ENCODE results near the gene PATZ1.

Gene PATZ1

DNA sequence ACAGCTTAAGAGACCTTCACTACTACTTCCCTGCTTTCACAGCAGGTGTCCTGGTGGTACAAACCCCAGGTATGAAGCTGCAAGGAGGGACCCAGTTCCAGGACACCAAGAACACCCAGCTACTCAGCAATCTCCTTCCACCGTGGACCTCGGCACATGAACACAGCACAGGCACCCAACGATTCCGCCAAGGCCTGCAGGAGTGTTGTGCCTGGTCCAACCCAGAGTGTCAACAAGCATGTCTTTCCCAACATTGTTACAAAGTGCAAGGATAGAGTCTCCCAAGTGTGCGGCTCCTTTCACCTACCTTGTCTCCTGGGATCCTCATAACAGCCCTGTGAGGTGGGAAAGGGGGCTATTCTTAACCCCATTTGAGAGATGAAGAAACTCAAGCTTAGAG, 11.8 kb downstream of the PATZ1 start:
- DNase-seq (ENCODE audit: low spot score) = no peak
- Histone ChIP-seq H3K4me3 (no peak overlapping the region), H3K27ac (no peak overlapping the region)
- TF ChIP-seq, protein P1, sequence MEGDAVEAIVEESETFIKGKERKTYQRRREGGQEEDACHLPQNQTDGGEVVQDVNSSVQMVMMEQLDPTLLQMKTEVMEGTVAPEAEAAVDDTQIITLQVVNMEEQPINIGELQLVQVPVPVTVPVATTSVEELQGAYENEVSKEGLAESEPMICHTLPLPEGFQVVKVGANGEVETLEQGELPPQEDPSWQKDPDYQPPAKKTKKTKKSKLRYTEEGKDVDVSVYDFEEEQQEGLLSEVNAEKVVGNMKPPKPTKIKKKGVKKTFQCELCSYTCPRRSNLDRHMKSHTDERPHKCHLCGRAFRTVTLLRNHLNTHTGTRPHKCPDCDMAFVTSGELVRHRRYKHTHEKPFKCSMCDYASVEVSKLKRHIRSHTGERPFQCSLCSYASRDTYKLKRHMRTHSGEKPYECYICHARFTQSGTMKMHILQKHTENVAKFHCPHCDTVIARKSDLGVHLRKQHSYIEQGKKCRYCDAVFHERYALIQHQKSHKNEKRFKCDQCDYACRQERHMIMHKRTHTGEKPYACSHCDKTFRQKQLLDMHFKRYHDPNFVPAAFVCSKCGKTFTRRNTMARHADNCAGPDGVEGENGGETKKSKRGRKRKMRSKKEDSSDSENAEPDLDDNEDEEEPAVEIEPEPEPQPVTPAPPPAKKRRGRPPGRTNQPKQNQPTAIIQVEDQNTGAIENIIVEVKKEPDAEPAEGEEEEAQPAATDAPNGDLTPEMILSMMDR (IDR thresholded peaks at IDR 0.05) = no peak

DNA sequence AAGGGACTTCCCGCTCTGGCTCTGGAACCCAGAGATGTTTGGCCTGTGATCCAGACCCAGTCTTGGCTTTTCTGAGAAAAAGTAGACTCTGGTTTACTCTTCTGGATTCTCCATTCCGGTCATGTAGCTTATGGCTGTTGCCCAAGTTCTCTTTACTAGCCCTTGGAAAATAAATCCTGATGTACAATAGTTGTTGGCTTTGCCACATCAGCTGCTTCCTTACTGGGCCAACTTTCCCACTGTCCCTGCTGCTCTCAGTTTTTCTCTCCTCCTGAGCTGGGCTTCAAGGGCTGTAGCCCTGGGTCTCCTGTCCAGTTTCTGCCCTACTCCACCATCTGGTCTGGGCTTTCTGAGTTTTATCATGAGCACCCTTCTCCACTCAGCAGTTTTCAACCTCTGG, 12.5 kb downstream of the PATZ1 start:
- H3K27ac ChIP-seq = no peak overlapping the region

DNA sequence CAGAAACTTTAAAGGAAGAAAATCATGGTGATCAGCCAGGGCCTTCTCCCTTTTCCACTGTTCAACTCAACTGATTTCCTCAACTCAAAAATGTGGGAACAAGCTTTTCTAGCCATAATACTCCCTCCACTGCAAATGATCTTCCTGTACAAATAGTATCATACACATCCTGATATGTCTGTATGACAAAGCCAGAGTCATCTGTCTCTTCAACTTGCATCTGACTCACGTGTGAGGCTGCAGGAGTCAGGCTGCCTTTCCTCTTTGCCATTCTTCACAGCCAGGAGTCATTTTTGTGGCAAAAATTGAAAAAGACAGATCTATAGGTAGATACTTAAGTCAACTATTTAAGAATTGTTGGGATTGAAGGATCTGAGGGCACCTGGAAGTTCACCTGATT, 13.3 kb downstream of the PATZ1 start:
- no peak for DNase-seq (ENCODE audit: low spot score)
- Histone ChIP-seq H3K27ac (no peak overlapping the region), H3K4me3 (no peak overlapping the region)
- TF ChIP-seq, protein P1 (IDR thresholded peaks at IDR 0.05) = no peak

More for the DNA sequence above, 12.5 kb downstream of the PATZ1 start:
- DNase-seq (ENCODE audit: low spot score) = no peak
- TF ChIP-seq, protein P1 (IDR thresholded peaks at IDR 0.05) = no peak
- H3K4me3 ChIP-seq = no peak overlapping the region

DNA sequence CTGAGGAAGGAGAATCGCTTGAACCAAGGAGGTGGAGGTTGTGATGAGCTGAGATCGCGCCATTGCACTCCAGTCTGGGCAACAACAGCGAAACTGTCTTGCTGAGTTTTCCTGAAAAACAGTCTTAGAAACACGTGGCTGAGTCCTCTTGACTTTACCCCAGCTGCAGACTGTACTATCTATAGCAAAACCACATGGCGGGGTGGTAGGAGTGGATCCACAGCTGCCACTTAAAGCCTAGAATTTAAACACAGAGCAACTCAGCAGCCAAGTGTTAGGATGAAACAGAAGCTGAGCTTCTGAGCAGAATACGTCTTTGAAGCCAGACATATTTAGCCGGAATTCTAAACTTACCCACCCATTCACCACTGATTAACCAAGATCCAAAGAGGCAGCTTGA, 14.1 kb downstream of the PATZ1 start:
- TF ChIP-seq, protein P1 (IDR thresholded peaks at IDR 0.05) = no peak

DNA sequence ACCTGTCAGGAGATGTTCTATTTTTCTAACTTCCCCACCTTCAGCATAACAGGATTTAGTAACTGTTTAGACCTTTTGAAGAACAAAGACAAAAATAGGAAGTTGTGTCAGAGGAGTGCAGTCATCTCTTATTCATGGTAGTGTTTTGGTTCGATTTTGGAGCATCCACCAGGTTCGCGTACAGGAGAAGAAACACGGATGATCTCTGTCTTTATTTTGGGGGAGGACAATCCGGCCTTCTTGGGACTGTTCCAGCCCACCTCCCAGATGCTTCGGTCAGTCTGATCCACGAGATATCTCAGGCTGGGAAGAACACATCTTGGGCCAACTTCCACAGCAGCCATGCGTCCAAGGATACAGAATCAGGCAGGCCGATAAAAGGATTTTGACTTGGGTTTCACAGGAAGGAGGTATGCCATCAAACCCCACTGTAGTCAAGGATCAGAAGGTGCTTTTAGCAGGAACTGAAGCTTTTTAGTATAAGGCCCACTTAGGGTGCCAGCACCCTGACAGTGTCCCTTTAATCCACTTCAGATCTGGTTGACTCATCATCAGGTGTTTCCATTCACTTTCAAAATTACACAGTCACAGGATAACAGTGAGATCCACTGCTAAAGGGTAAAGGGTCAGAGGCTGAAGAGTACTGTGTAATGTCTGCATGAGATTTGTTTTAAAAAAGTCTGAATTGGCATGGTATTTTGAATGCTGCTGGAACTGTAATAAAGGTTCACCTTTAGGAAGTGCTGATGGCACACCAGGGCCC, 16.5 kb downstream of the PATZ1 start:
- TF ChIP-seq, protein P1 (IDR thresholded peaks at IDR 0.05) = no peak
- no peak overlapping the region for H3K4me3 ChIP-seq
- DNase-seq (ENCODE audit: low spot score) = no peak
- no peak overlapping the region for H3K27ac ChIP-seq

More for the DNA sequence above, 14.1 kb downstream of the PATZ1 start:
- Histone ChIP-seq H3K27ac (no peak overlapping the region), H3K4me3 (no peak overlapping the region)
- no peak for DNase-seq (ENCODE audit: low spot score)

DNA sequence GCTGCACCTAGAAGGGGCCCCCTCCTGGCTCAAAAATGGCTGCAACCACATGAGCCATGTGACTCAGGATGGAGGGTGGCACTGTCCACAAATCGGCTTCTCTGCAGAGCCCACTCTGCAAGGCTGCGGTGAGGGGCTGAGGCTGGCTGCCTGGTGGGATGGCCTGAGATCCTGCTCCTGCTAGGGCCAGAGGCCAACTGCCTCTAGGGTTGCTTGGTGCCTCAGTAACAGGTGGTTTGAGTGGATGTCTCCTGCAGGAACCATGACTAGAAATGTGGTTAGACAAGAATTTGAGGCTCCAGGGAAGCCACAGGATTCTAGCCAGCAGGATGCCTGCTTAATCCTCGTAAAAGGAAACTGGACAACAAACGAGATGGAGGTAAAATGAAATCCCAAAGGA, 17.1 kb downstream of the PATZ1 start:
- Histone ChIP-seq H3K27ac (no peak overlapping the region), H3K4me3 (no peak overlapping the region)
- TF ChIP-seq, protein P1 (IDR thresholded peaks at IDR 0.05) = no peak
- no peak for DNase-seq (ENCODE audit: low spot score)

DNA sequence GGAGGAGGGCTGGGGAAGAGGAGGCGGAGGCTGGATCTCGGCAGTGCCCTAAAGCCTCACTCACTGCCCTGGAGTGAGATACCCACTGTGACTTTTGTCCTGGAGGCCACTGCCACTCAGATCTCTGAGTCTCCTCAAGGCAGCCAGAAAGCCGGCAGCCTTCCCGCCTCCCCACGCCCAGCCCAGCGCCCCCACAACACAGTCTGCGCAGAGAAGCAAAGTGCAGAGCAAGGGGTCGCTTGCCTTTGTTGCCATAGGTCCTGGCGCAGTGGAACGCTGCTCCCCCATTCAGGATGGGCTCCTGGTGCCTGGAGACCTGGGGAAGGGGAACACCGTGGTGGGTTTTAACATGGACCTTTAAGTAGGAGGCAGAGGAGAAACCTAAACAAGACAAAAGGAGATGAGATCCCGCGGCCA, 17.6 kb downstream of the PATZ1 start:
- H3K4me3 ChIP-seq = no peak overlapping the region
- H3K27ac ChIP-seq = no peak overlapping the region
- TF ChIP-seq, protein P1 (IDR thresholded peaks at IDR 0.05) = no peak
- no peak for DNase-seq (ENCODE audit: low spot score)
